ENCODE measurements around the gene EMX2. TPM values are rescaled to one million over a fixed set of nuclear protein-coding genes. Genes with fewer than 3 reads are reported as not detected.

Gene EMX2
- total and polyA plus RNA-seq, 2 of the 13 experiments (the other 11 are each of a cell fraction or from before 2014, with no cell fraction given): not detected

DNA sequence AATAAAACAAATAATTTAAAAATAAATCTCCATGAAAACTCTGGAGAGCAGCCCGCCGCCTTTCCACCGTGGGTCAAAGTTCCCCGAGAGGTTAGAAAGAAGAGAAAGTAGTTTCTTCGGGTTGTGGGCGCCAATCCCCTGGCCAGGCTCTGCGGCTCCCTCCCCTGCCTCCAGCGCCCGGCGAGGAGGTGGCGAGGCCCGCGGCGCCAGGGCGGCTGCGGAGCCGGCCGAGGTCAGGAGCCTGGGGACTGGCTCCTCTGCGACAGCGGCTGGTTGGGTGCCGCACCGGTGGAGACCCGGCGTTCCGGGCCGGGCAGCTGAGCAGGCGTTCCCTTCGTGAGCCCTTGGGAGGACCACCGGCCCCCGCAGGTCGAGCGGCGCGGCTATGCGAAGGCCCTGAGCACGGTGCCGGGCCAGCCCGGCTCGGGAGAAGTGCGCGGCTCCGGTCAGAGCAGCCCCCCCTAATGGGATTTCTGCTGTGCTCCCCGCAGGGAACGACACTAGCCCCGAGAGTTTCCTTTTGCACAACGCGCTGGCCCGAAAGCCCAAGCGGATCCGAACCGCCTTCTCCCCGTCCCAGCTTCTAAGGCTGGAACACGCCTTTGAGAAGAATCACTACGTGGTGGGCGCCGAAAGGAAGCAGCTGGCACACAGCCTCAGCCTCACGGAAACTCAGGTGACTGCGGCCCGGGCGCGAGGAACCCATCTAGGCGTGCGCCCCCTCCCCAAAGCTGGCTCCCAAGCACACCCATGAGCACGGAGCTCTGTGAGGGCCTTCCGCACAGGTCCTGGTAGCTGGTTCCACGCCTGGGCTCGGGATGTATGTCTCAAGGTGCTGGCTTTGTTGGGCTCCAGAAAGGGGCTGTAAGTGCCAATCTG is 2.8 kb downstream of the EMX2 start:
- Histone ChIP-seq H3K36me3 (replicated peaks in 1 of 2; ENCODE audit: control insufficient read depth in 1 of 2, insufficient read depth in 2 of 2, low read length in 2 of 2) (no peaks in the 10 kb centered on the region), H3K4me3 (replicated peaks in 1 of 3; ENCODE audit: insufficient read depth in 1 of 3, low read depth in 2 of 3, low read length in 3 of 3) (no peak overlapping the region), H3K27me3 (ENCODE audit: control insufficient read depth in 1 of 2, insufficient read depth in 2 of 2, low read length in 2 of 2) (peaks cover 20 to 83% of the 10 kb centered on the region in 2 experiments), H3K79me2 (ENCODE audit: insufficient read depth, low read length) (no peaks in the 10 kb centered on the region), H2AFZ (ENCODE audit: low read length) (no peak overlapping the region), H3K9ac (ENCODE audit: insufficient read depth, low read depth, low read length) (no peak overlapping the region), H3K27ac (ENCODE audit: extremely low read length, insufficient read depth, low read length) (no peak overlapping the region), H3K9me3 (ENCODE audit: low read length) (no peaks in the 10 kb centered on the region), H3K4me1 (ENCODE audit: insufficient read depth, low read length) (peaks cover 7% of the 10 kb centered on the region), H4K20me1 (ENCODE audit: insufficient read depth, low read length) (no peaks in the 10 kb centered on the region), H3K4me2 (ENCODE audit: low read depth, low read length) (no peak overlapping the region)
- no TSS peak for BruUV-seq (replicated peaks)
- TF ChIP-seq ZKSCAN5 (CRISPR knock-in tag; IDR thresholded peaks at IDR 0.05) (no peak), HES4 (CRISPR knock-in tag; IDR thresholded peaks at IDR 0.05; ENCODE audit: borderline replicate concordance) (no peak), ZBTB38 (CRISPR knock-in tag; IDR thresholded peaks at IDR 0.05) (no peak), MIER3 (CRISPR knock-in tag; IDR thresholded peaks at IDR 0.05; ENCODE audit: borderline replicate concordance) (no peak), EZH2 (conservative IDR thresholded peaks at IDR 0.05; ENCODE audit: low read depth, low read length) (peak; percentile 63; the same call in 1 of the 2 replicates), ZNF567 (CRISPR knock-in tag; IDR thresholded peaks at IDR 0.05; ENCODE audit: borderline replicate concordance) (no peak), TARDBP (CRISPR knock-in tag; IDR thresholded peaks at IDR 0.05) (no peak), MTF2 (CRISPR knock-in tag; IDR thresholded peaks at IDR 0.05; ENCODE audit: borderline replicate concordance) (peak; percentile 74; the same call in 1 of the 2 replicates), NCOA5 (CRISPR knock-in tag; IDR thresholded peaks at IDR 0.05) (no peak), ZSCAN30 (CRISPR knock-in tag; IDR thresholded peaks at IDR 0.05) (no peak)
- TF ChIP-seq, protein P1, sequence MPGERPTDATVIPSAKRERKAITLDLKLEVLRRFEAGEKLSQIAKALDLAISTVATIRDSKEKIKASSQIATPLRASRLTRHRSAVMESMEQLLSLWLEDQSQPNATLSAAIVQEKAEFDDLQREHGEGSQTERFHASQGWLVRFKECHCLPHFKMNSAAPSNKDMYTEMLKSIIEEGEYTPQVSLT (CRISPR knock-in tag; IDR thresholded peaks at IDR 0.05; ENCODE audit: borderline replicate concordance, low read depth): no peak
- TF ChIP-seq, protein P2, sequence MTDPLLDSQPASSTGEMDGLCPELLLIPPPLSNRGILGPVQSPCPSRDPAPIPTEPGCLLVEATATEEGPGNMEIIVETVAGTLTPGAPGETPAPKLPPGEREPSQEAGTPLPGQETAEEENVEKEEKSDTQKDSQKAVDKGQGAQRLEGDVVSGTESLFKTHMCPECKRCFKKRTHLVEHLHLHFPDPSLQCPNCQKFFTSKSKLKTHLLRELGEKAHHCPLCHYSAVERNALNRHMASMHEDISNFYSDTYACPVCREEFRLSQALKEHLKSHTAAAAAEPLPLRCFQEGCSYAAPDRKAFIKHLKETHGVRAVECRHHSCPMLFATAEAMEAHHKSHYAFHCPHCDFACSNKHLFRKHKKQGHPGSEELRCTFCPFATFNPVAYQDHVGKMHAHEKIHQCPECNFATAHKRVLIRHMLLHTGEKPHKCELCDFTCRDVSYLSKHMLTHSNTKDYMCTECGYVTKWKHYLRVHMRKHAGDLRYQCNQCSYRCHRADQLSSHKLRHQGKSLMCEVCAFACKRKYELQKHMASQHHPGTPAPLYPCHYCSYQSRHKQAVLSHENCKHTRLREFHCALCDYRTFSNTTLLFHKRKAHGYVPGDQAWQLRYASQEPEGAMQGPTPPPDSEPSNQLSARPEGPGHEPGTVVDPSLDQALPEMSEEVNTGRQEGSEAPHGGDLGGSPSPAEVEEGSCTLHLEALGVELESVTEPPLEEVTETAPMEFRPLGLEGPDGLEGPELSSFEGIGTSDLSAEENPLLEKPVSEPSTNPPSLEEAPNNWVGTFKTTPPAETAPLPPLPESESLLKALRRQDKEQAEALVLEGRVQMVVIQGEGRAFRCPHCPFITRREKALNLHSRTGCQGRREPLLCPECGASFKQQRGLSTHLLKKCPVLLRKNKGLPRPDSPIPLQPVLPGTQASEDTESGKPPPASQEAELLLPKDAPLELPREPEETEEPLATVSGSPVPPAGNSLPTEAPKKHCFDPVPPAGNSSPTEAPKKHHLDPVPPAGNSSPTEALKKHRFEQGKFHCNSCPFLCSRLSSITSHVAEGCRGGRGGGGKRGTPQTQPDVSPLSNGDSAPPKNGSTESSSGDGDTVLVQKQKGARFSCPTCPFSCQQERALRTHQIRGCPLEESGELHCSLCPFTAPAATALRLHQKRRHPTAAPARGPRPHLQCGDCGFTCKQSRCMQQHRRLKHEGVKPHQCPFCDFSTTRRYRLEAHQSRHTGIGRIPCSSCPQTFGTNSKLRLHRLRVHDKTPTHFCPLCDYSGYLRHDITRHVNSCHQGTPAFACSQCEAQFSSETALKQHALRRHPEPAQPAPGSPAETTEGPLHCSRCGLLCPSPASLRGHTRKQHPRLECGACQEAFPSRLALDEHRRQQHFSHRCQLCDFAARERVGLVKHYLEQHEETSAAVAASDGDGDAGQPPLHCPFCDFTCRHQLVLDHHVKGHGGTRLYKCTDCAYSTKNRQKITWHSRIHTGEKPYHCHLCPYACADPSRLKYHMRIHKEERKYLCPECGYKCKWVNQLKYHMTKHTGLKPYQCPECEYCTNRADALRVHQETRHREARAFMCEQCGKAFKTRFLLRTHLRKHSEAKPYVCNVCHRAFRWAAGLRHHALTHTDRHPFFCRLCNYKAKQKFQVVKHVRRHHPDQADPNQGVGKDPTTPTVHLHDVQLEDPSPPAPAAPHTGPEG (CRISPR knock-in tag; IDR thresholded peaks at IDR 0.05): no peak
- no peak for FAIRE-seq
- CTCF ChIA-PET (ENCODE audit: low intra/inter-chr PET ratio, low total read pairs): no interaction called here
- POLR2A ChIA-PET: no interaction called here
- in situ Hi-C loops (cut with HindIII; ENCODE audit: extremely low pct_ligation_motif_present, low pct_unique_long_range_greater_than_20kb) (loop anchor here (25.0 kb wide), 1 partner anchor 567 kb away; no protein-coding TSS in a partner anchor), intact Hi-C loops (cut with micrococcal nuclease; ENCODE audit: unreplicated experiment) (no loop called here)
- 12% methylated on average over 6 of the region's 67 CpGs for WGBS (ENCODE audit: low lambda C conversion rate)
- no peak for DNase-seq (ENCODE audit: low spot score)
- ATAC-seq: peak; percentile 50
